Activated CD8-positive, alpha-beta memory T cell treated with anti-CD3 and anti-CD28 coated beads, Interleukin-2, amount 50 U/mL, for 4 hours (primary cell): Measurements from ENCODE around the gene NDUFC1.
"Not testable (repeated sequence)": the region's sequence is repeated elsewhere in the genome, so short reads cannot be mapped to it uniquely, and the experiment has no call there.

Experiments
- DNase-seq: peaks from one replicate; pipeline ENCODE4 v3.0.0-alpha.2; 2020

NDUFC1 gene

GRCh38 chr4:139295942-139296299 lies 6.4 kb downstream of the NDUFC1 start:
- DNase-seq: no peak

DNA sequence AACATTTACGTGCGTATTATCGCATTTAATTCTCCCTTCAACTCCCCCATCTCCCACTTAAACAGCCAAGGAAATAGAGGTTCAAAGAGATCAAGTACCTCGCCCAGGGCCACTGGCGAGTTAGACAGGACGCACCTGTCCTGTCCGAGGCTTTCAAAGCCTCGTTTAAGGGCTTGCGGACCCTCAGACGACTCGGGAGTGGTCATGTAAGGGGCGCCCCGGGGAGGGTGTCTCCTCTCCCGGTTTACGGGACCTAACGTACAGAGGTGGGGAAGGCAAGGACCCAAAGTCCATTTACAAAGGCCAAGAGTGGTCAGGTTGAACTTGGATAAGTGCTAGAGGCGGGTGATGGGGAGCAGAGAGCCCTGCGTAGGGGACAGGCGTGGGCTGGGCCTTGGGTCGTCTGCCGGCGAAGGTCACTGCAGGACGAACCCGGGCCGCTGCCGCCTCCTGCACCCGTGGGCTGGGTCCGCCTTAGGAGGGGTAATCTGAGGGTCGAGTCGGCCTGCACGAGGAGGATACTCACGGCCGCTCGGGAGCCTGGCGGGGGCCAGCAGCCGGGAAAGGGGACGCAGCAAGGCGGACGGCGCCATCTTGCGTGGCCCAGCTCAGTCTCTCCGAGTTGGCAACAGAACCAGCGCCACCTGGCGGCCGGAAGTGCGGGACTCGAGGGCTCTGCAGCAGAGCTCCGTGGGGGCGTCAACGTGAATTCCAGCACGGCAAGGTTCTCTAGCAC lies 6.9 kb downstream of the NDUFC1 start:
- DNase-seq: peak; percentile 100

GRCh38 chr4:139286186-139286698 lies 16.0 kb downstream of the NDUFC1 start:
- no peak for DNase-seq

GRCh38 chr4:139282721-139283075 lies 19.6 kb downstream of the NDUFC1 start:
- no peak for DNase-seq

GRCh38 chr4:139282065-139282720 lies 20.1 kb downstream of the NDUFC1 start:
- no peak for DNase-seq

GRCh38 chr4:139279760-139280620 lies 22.3 kb downstream of the NDUFC1 start, which contains the start of gene MGARP:
TSS of gene MGARP (minus strand) at chr4:139280225. CDS start at chr4:139280158, 67 bp downstream.
- DNase-seq: peak; percentile 37

- no peak for DNase-seq
Measured at GRCh38 chr4:139278912-139279759, 23.1 kb downstream of the NDUFC1 start.

- no peak for DNase-seq
Measured at GRCh38 chr4:139278485-139278884, 23.8 kb downstream of the NDUFC1 start.

DNA sequence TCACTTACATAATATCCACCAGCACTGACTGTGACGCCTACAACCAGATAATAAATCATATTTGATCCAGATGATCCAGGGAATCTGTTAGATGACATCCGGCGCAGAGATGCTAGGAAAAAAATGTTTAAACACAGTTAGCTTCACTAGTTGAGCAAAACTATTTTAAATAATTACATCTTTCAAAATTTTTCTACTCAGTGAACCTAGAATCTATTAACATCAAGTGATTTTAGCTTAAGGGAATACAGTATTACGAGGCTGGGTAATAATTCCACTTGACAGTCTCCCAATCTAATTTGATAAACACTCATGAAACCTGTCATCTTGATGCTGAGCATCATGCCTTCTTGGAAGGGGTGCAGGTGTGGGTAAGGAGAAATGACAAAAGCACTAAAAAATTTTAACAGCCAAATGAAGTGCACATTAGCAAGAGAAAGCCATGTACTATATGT lies 27.0 kb downstream of the NDUFC1 start:
- no peak for DNase-seq

DNA sequence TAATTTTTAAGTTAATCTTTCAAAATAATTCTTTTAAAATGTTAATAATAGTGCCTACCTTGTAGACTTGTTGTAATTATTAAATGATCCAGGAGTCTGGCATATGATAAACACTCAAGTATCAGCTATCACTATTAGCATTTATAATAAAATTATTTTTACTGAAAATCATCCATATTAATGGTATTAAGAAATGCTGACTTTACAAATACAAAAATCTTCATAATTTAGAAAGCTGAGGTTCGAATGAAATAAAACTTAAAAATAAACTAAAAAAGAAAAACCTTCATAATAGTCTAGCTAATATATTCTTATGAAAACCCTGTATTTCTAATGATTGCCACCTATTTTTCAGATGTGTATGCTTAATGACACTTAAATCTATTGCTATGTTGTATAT lies 27.5 kb downstream of the NDUFC1 start:
- DNase-seq: no peak

- DNase-seq: no peak
Measured at GRCh38 chr4:139273835-139274234, 28.4 kb downstream of the NDUFC1 start.

DNA sequence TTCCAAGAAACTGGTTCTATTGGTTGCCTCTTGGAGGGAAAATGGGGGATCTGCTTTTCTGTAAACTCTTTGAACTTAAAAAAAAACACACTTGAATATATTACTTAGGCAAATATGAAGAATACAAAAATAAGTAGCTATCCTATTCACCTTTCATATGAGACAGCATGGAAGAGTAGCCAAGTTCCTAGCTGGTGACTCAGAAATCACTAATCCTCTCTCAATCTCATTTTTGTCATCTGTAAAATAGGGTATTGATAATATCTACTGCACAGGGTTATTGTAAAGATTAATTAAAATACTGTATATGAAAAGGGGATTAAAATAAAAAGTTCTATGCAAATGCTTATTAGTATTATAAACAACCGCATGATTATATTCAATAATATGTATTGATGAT lies 35.0 kb downstream of the NDUFC1 start:
- no peak for DNase-seq

GRCh38 chr4:139266583-139267257 lies 35.6 kb downstream of the NDUFC1 start:
- peak; percentile 56 for DNase-seq

- DNase-seq: no peak
Measured at GRCh38 chr4:139266208-139266582, 36.1 kb downstream of the NDUFC1 start.

GRCh38 chr4:139265654-139266053 lies 36.6 kb downstream of the NDUFC1 start:
- no peak for DNase-seq

GRCh38 chr4:139256349-139256748 lies 45.9 kb downstream of the NDUFC1 start:
- no peak for DNase-seq

- DNase-seq: not testable (repeated sequence)
Measured at GRCh38 chr4:139255581-139255980, 46.7 kb downstream of the NDUFC1 start.

GRCh38 chr4:139253713-139254112 lies 48.6 kb downstream of the NDUFC1 start:
- DNase-seq: no peak

GRCh38 chr4:139253046-139253445 lies 49.2 kb downstream of the NDUFC1 start:
- DNase-seq: no peak

GRCh38 chr4:139247700-139248238 lies 54.5 kb downstream of the NDUFC1 start:
- DNase-seq: no peak

GRCh38 chr4:139247241-139247640 lies 55.0 kb downstream of the NDUFC1 start:
- no peak for DNase-seq

DNA sequence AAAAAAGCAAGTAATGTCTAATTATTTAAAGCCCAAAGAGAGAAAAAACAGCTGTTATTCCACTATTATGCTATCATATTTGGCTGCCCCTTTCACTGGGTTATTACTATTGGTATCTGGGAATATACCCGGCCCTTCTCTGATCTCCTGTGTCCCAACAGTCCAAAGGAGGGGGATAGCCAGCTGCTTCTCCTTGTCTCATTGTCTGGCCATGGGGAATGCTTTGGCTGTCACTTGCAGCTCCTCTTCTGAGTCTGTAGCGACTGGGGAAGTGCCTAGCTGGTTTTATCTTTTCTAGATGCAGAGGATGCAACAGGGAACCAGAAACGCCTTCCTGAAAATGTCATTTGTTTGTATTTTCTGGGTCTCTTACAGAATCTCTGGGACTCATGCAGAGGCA lies 56.1 kb downstream of the NDUFC1 start:
- DNase-seq: no peak
